Endothelial cell of umbilical vein (primary cell): ENCODE results near the gene PAN3.

Experiments
- EZH2 ChIP-seq: IDR thresholded peaks from 2 replicates; pipeline ENCODE4 v1.6.1; 2012; ENCODE audit warnings: borderline replicate concordance, low read depth, mild to moderate bottlenecking, moderate library complexity, low read length, inconsistent platforms; ENCODE audit not compliant: severe bottlenecking
- POLR2A ChIP-seq: IDR thresholded peaks from 2 replicates; pipeline ENCODE4 v1.6.1; 2012; ENCODE audit warnings: low read depth, mild to moderate bottlenecking, control low read depth, low read length
- POLR2AphosphoS5 ChIP-seq: IDR thresholded peaks from 2 replicates; pipeline ENCODE4 v1.6.1; 2012; ENCODE audit warnings: low read depth, mild to moderate bottlenecking, control low read depth, low read length, moderate library complexity; ENCODE audit not compliant: insufficient read depth
- TF ChIP-seq, protein P1 (sequence below), 2 donors: IDR thresholded peaks; 1 replicate in 1 of 2; 2 replicates in 1 of 2; pipeline ENCODE4 v1.5.1; 2011; ENCODE audit warnings: low read length in 2 of 2, mild to moderate bottlenecking in 2 of 2, moderate library complexity in 2 of 2, control low read depth in 1 of 2, inconsistent platforms in 1 of 2, low read depth in 1 of 2; ENCODE audit not compliant: insufficient read depth in 1 of 2; ENCODE audit errors: extremely low read depth in 1 of 2

DNA sequence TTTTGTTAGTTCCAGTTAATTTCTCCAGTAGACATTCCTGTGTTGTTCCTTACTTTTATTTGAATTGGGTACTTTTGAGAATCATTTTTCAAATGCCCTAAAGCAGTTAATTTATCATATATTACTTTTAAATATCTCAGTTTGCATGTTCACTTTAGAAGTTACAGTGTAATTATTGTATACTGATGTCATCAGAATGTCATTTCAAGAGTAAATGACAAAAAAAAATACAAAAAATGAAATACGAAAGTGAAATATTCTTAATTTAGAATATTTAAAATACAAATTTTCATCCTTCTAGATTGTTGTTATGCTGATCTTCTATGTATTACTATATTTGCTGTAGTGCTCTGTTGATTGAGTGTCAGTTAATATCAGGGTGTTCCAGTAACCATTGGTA lies 114.2 kb downstream of the PAN3 start:
- TF ChIP-seq POLR2AphosphoS5 (no peak), EZH2 (no peak), POLR2A (no peak)
- TF ChIP-seq, protein P1, sequence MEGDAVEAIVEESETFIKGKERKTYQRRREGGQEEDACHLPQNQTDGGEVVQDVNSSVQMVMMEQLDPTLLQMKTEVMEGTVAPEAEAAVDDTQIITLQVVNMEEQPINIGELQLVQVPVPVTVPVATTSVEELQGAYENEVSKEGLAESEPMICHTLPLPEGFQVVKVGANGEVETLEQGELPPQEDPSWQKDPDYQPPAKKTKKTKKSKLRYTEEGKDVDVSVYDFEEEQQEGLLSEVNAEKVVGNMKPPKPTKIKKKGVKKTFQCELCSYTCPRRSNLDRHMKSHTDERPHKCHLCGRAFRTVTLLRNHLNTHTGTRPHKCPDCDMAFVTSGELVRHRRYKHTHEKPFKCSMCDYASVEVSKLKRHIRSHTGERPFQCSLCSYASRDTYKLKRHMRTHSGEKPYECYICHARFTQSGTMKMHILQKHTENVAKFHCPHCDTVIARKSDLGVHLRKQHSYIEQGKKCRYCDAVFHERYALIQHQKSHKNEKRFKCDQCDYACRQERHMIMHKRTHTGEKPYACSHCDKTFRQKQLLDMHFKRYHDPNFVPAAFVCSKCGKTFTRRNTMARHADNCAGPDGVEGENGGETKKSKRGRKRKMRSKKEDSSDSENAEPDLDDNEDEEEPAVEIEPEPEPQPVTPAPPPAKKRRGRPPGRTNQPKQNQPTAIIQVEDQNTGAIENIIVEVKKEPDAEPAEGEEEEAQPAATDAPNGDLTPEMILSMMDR (IDR thresholded peaks at IDR 0.05; ENCODE audit: extremely low read depth in 1 of 2, insufficient read depth in 1 of 2, low read depth in 1 of 2, low read length in 2 of 2), result no peak
